GM23338 (cell line): ENCODE data around the gene EYA2. TPM values are rescaled to one million over a fixed set of nuclear protein-coding genes. Genes with fewer than 3 reads are reported as not detected.

Experiments used
- ATAC-seq: fragments of 200-7000 bp; cut with Tn5 transposase; 3 replicates; pipeline ENCODE4 v1.9.1; 2020
- DNase-seq: peaks from one replicate; pipeline ENCODE4 v3.0.0-alpha.2; 2015; ENCODE audit warnings: low spot score
- H2AFZ ChIP-seq: fragments of 200-600 bp; sonication (generic); 2 replicates; pipeline ENCODE4 v1.8.0; 2016; ENCODE audit warnings: antibody characterized with exemption, mild to moderate bottlenecking, moderate library complexity
- H3F3A ChIP-seq: fragments of 200-600 bp; sonication (generic); replicated peaks from 2 replicates; pipeline ENCODE4 v1.8.0; 2017; ENCODE audit warnings: antibody characterized with exemption, mixed run types, low read depth
- H3K27ac ChIP-seq: fragments of 200-600 bp; sonication (generic); 2 replicates; pipeline ENCODE4 v1.6.1; 2016; ENCODE audit warnings: low read depth
- H3K27me3 ChIP-seq: fragments of 200-600 bp; sonication (generic); 2 replicates; pipeline ENCODE4 v1.8.0; 2016; ENCODE audit warnings: mild to moderate bottlenecking, mixed run types, moderate library complexity; ENCODE audit not compliant: insufficient read depth
- H3K36me3 ChIP-seq: fragments of 200-600 bp; sonication (generic); 2 replicates; pipeline ENCODE4 v1.8.0; 2016; ENCODE audit warnings: mild to moderate bottlenecking; ENCODE audit not compliant: insufficient read depth
- H3K4me1 ChIP-seq: fragments of 200-600 bp; sonication (generic); 2 replicates; pipeline ENCODE4 v1.8.0; 2016; ENCODE audit warnings: mild to moderate bottlenecking, moderate library complexity; ENCODE audit not compliant: insufficient read depth
- H3K4me2 ChIP-seq: fragments of 200-600 bp; sonication (generic); 2 replicates; pipeline ENCODE4 v1.7.1; 2017; ENCODE audit warnings: mixed run types
- H3K4me3 ChIP-seq: fragments of 200-600 bp; sonication (generic); 2 replicates; pipeline ENCODE4 v1.6.1; 2016; ENCODE audit warnings: mixed run types
- H3K79me2 ChIP-seq: fragments of 200-600 bp; sonication (generic); replicated peaks from 2 replicates; pipeline ENCODE4 v1.8.0; 2017; ENCODE audit warnings: mild to moderate bottlenecking; ENCODE audit not compliant: insufficient read depth
- H3K9me2 ChIP-seq: fragments of 200-600 bp; sonication (generic); 2 replicates; pipeline ENCODE4 v1.8.0; 2017; ENCODE audit not compliant: insufficient read depth
- H4K20me1 ChIP-seq: fragments of 200-600 bp; sonication (generic); replicated peaks from 2 replicates; pipeline ENCODE4 v1.8.0; 2017; ENCODE audit warnings: mild to moderate bottlenecking; ENCODE audit not compliant: insufficient read depth
- H3K27ac Mint-ChIP-seq: 2 replicates; pipeline ENCODE4 v1.8.0; 2020; ENCODE audit warnings: inconsistent platforms, mild to moderate bottlenecking, moderate library complexity, mixed read lengths
- H3K27me3 Mint-ChIP-seq: 3 replicates; pipeline ENCODE4 v1.8.0; 2022; ENCODE audit warnings: low read depth, mild to moderate bottlenecking, moderate library complexity, mixed read lengths, inconsistent platforms; ENCODE audit not compliant: insufficient read depth, poor library complexity
- H3K36me3 Mint-ChIP-seq: 3 replicates; pipeline ENCODE4 v1.8.0; 2021; ENCODE audit warnings: low read depth, mild to moderate bottlenecking, inconsistent platforms, moderate library complexity, mixed read lengths
- H3K4me1 Mint-ChIP-seq: 3 replicates; pipeline ENCODE4 v1.8.0; 2020; ENCODE audit warnings: mild to moderate bottlenecking, inconsistent platforms, mixed read lengths
- H3K4me3 Mint-ChIP-seq: 3 replicates; pipeline ENCODE4 v1.8.0; 2021; ENCODE audit warnings: moderate library complexity, mild to moderate bottlenecking, inconsistent platforms, mixed read lengths
- H3K9me3 Mint-ChIP-seq: 3 replicates; pipeline ENCODE4 v1.8.0; 2020; ENCODE audit warnings: moderate library complexity, mild to moderate bottlenecking, inconsistent platforms, mixed read lengths
- CREB1 ChIP-seq: fragments of 250-450 bp; sonication (Bioruptor Pico); IDR thresholded peaks from 2 replicates; pipeline ENCODE4 v1.5.0; 2020; ENCODE audit warnings: low read depth, mild to moderate bottlenecking, moderate library complexity
- CTCF ChIP-seq, 2 experiments: fragments of 200-600 bp in 1 of 2; sonication (generic) in 1 of 2; conservative IDR thresholded peaks; 2 replicates each; pipeline versions ENCODE4 v1.5.1 to v1.6.1; 2016 to 2017; ENCODE audit warnings: antibody characterized with exemption in 2 of 2, low read depth in 2 of 2, mild to moderate bottlenecking in 2 of 2, moderate library complexity in 1 of 2
- ETS1 ChIP-seq: IDR thresholded peaks from 2 replicates; pipeline ENCODE4 v1.6.1; 2016; ENCODE audit warnings: antibody characterized with exemption
- EZH2 ChIP-seq: fragments of 200-600 bp; sonication (generic); IDR thresholded peaks from one replicate; pipeline ENCODE4 v1.8.0; 2017; ENCODE audit warnings: antibody characterized with exemption, mild to moderate bottlenecking, low read depth; ENCODE audit not compliant: unreplicated experiment
- EZH2phosphoT487 ChIP-seq: fragments of 200-600 bp; sonication (generic); IDR thresholded peaks from one replicate; pipeline ENCODE4 v1.8.1; 2018; ENCODE audit warnings: antibody characterized with exemption; ENCODE audit not compliant: unreplicated experiment
- JUNB ChIP-seq: IDR thresholded peaks from one replicate; pipeline ENCODE4 v1.6.1; 2016; ENCODE audit warnings: antibody characterized with exemption; ENCODE audit not compliant: unreplicated experiment
- NANOG ChIP-seq: IDR thresholded peaks from 2 replicates; pipeline ENCODE4 v1.6.1; 2016; ENCODE audit warnings: antibody characterized with exemption, borderline replicate concordance
- POLR2AphosphoS5 ChIP-seq: IDR thresholded peaks from 2 replicates; pipeline ENCODE4 v1.6.1; 2016; ENCODE audit warnings: antibody characterized with exemption, low read depth
- REST ChIP-seq: IDR thresholded peaks from one replicate; pipeline ENCODE4 v1.6.1; 2018; ENCODE audit warnings: antibody characterized with exemption; ENCODE audit not compliant: unreplicated experiment
- STAT1 ChIP-seq: IDR thresholded peaks from one replicate; pipeline ENCODE4 v1.6.1; 2016; ENCODE audit warnings: antibody characterized with exemption; ENCODE audit not compliant: unreplicated experiment
- ZNF114 ChIP-seq: fragments of 250-450 bp; sonication (Bioruptor Pico); IDR thresholded peaks from 2 replicates; pipeline ENCODE4 v1.5.0; 2020; ENCODE audit warnings: mild to moderate bottlenecking, moderate library complexity
- ZNF331 ChIP-seq: fragments of 250-450 bp; sonication (Bioruptor Pico); IDR thresholded peaks from 2 replicates; pipeline ENCODE4 v1.5.0; 2020; ENCODE audit warnings: low read depth, mild to moderate bottlenecking, moderate library complexity
- polyA plus RNA-seq: library from polyadenylated mRNA; unstranded; fragments of >200 nt; fragmentation: Nextera tagmentation; extraction: Ambion mirVana; gene quantifications from 2 replicates; pipeline ENCODE4 v1.2.1, GENCODE V29; 2016
- total RNA-seq: library from RNA; depleted of rRNA; stranded (reverse); fragments of >200 nt; shearing (Covaris generic); gene quantifications from 2 replicates; pipeline ENCODE4 v1.2.3, GENCODE V29; 2014

The EYA2 gene
- total and polyA plus RNA-seq, 2 experiments from 2014 or later, result 0.50 to 0.56 TPM

GRCh38 chr20:47027042-47027441 is 132.4 kb downstream of the EYA2 start (continued):
- TF ChIP-seq REST, result no peak
- TF ChIP-seq CTCF (conservative IDR thresholded peaks at IDR 0.05; ENCODE audit: low read depth in 2 of 2), result no peak
- TF ChIP-seq STAT1, result no peak
- TF ChIP-seq ETS1, result no peak
- TF ChIP-seq EZH2, result no peak
- no peak for TF ChIP-seq POLR2AphosphoS5
- TF ChIP-seq NANOG, result no peak
- no peak for TF ChIP-seq ZNF331 (CRISPR knock-in tag)
- no peak for TF ChIP-seq ZNF114 (CRISPR knock-in tag)
- TF ChIP-seq CREB1 (CRISPR knock-in tag), result no peak
- no peak for TF ChIP-seq EZH2phosphoT487

GRCh38 chr20:47027456-47027855 is 132.8 kb downstream of the EYA2 start:
- H3K4me1 Mint-ChIP-seq, result no peaks in the 10 kb centered on the region
- no peaks in the 10 kb centered on the region; the same call in 2 of the 3 replicates for H3K36me3 Mint-ChIP-seq
- peaks cover 2% of the 10 kb centered on the region for H3K27me3 Mint-ChIP-seq
- ATAC-seq (no peak), DNase-seq (no peak)
- H3K27ac Mint-ChIP-seq, result no peak overlapping the region
- no peak overlapping the region for H3K4me3 Mint-ChIP-seq
- Histone ChIP-seq H4K20me1 (no peaks in the 10 kb centered on the region), H3K4me3 (no peak overlapping the region), H3K27ac (no peak overlapping the region), H3F3A (no peaks in the 10 kb centered on the region), H3K27me3 (no peaks in the 10 kb centered on the region), H3K4me1 (no peaks in the 10 kb centered on the region), H3K79me2 (no peaks in the 10 kb centered on the region), H2AFZ (no peak overlapping the region), H3K4me2 (no peak overlapping the region), H3K36me3 (no peaks in the 10 kb centered on the region), H3K9me2 (no peaks in the 10 kb centered on the region)
- peaks cover 3% of the 10 kb centered on the region; the same call in 1 of the 3 replicates for H3K9me3 Mint-ChIP-seq
- no peak for TF ChIP-seq CREB1 (CRISPR knock-in tag)
- no peak for TF ChIP-seq ZNF331 (CRISPR knock-in tag)
- no peak for TF ChIP-seq ZNF114 (CRISPR knock-in tag)
- TF ChIP-seq STAT1, result no peak
- TF ChIP-seq POLR2AphosphoS5, result no peak
- no peak for TF ChIP-seq EZH2phosphoT487
- TF ChIP-seq EZH2, result no peak
- no peak for TF ChIP-seq JUNB
- TF ChIP-seq CTCF (conservative IDR thresholded peaks at IDR 0.05; ENCODE audit: low read depth in 2 of 2), result no peak
- TF ChIP-seq ETS1, result no peak
